IPS-18c (cell line): ENCODE data around the gene C1QB.

Source experiments
- H3K4me3 ChIP-seq: 2 replicates; pipeline ENCODE4 v1.7.0; 2013; ENCODE audit warnings: low read depth, mild to moderate bottlenecking, low read length, moderate library complexity; ENCODE audit not compliant: insufficient read depth
- H3K9me3 ChIP-seq: one replicate; pipeline ENCODE4 v1.6.1; 2013; ENCODE audit warnings: mild to moderate bottlenecking, low read length, moderate library complexity; ENCODE audit not compliant: control insufficient read depth, insufficient read depth

The C1QB gene

GRCh38 chr1:22627331-22627730 lies 25.7 kb upstream of the C1QB start:
- H3K4me3 ChIP-seq, result no peak overlapping the region
- peaks cover 2% of the 10 kb centered on the region for H3K9me3 ChIP-seq

DNA sequence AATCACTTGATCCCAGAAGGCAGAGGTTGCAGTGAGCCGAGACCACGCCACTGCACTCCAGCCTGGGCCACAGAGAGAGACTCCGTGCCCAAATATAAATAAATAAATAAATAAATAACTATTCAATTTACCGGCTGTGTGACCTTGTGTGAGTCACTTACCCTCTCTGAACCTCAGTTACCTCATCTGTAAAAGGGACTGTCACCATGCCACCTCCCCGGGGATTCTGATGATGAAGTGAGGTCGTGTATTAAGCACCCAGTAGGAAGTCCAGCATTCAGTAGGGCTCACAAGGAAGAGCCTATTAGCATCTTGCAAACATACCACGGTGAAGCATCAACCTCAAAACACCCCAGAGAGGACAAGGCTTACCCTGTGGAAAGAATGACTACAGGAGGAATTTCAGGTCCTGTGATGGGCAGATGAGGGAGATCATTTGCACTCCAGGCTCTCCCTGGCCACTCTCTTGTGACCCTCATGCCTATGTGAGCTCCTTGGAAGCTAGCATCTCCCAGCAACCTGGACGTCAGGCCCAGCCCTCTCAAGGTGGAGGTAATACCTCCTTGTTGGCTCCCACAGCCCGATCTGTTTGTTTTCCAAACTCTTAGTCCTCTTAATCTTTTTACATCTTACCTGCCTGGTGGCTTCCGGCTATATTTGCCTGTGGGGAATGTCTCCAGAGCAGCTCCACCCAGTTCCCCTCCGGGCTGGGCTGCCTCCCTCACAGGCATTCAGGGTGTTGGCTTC lies 24.2 kb upstream of the C1QB start:
- peaks cover 2% of the 10 kb centered on the region for H3K9me3 ChIP-seq
- H3K4me3 ChIP-seq, result no peak overlapping the region

- Histone ChIP-seq H3K9me3 (peaks cover 2% of the 10 kb centered on the region), H3K4me3 (no peak overlapping the region; the same call in 1 of the 2 replicates)
These were observed 23.1 kb upstream of the C1QB start for GRCh38 chr1:22629886-22630285.

DNA sequence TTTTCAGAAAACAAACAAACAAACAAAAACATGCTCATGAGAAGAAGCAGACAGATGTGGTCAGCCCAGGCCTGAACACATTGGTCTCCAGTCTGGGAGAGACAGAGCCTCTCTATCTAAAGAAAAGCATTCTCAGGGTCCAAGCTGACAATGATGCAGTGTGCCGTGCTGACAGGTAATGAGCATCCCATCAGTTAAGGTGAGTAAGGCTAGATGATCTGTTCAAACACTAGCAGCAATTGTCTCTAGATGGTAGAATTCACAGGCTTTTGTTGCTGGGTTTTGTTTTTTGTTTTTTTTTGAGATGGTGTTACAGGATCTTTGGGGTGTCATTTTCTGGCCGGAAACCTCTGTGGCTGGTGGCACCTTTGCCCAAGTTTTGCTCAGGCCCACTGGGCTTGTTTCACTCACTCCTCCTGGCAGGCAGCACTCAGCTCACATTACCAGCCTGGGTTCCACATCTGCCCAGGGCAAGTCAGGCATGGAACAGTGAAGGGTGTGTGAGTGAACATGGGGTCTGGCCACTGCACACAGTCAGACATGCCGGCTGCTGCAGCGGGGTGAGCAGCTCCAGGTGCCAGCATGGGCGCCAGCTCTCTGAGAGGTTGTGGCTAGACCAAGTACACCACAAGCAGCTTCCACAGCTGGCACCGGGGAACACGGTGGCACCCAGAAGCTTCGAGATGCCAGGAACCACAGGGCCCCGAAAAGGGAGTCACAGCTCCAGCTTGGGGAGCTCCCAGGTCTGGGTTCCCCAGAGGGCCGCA lies 19.2 kb upstream of the C1QB start:
- Histone ChIP-seq H3K4me3 (no peak overlapping the region), H3K9me3 (no peaks in the 10 kb centered on the region)

- H3K4me3 ChIP-seq, result no peak overlapping the region
- H3K9me3 ChIP-seq, result no peaks in the 10 kb centered on the region
These were observed 17.6 kb upstream of the C1QB start for GRCh38 chr1:22635436-22635835.

GRCh38 chr1:22636353-22636752 lies 16.7 kb upstream of the C1QB start, which contains the start of gene C1QA:
Gene C1QA (plus strand): TSS chr1:22636628. CDS start chr1:22637617, 989 bp downstream.
- Histone ChIP-seq H3K4me3 (no peak within 1 kb of the TSS), H3K9me3 (no peaks in the 10 kb centered on the region)

- H3K4me3 ChIP-seq, result no peak overlapping the region
- H3K9me3 ChIP-seq, result no peaks in the 10 kb centered on the region
These were observed 16.1 kb upstream of the C1QB start for GRCh38 chr1:22636927-22637326.

DNA sequence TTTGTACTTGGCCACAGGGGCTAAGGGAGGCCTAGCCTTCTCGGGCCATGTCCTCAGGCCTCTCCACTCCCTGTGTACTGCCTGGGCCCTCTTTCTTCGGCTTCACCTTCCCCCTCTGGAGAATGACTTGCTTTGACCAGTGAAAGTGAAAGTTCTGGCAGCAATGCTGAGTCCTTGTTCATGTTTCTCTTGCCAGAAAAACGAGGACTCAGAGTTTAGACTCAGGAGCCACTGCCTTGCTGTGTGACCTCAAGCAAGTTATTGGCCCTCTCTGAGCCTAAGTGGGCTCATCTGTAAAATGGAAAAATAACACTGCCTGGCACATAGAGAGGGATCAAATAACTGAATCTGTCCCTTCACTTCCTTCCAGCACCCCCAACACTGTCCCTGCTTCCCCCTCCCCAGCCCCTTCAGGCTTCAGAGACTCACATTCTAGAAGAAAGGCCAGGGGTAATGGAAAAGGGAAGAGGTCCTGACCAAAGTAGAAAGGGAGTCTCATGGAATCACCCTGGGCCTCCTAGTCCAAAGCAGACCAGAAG lies 15.1 kb upstream of the C1QB start:
- Histone ChIP-seq H3K9me3 (no peaks in the 10 kb centered on the region), H3K4me3 (no peak overlapping the region)

DNA sequence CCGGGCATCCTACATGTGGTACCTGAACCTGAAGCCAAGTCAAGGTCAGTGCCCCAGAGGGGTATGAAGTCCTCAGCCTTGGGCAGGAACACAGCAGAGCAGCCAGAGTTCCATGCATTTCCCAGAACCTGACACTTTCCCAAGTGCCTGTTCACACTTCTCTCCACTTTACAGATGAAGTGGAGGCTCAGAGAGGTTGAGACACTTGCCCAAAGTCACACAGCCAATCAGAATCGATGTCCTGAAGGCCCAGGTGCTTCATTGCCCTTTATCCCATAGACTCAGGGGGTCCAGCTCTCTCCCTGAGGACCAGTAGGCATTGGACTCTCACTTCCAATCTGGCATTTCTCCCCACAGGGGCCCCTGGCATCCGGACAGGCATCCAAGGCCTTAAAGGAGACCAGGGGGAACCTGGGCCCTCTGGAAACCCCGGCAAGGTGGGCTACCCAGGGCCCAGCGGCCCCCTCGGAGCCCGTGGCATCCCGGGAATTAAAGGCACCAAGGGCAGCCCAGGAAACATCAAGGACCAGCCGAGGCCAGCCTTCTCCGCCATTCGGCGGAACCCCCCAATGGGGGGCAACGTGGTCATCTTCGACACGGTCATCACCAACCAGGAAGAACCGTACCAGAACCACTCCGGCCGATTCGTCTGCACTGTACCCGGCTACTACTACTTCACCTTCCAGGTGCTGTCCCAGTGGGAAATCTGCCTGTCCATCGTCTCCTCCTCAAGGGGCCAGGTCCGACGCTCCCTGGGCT lies 14.4 kb upstream of the C1QB start:
- H3K9me3 ChIP-seq, result no peaks in the 10 kb centered on the region
- no peak overlapping the region for H3K4me3 ChIP-seq

- Histone ChIP-seq H3K4me3 (no peak overlapping the region), H3K9me3 (no peaks in the 10 kb centered on the region)
These were observed 13.8 kb upstream of the C1QB start for GRCh38 chr1:22639286-22639685.

- Histone ChIP-seq H3K9me3 (no peaks in the 10 kb centered on the region), H3K4me3 (no peak overlapping the region)
These were observed 11.8 kb upstream of the C1QB start for GRCh38 chr1:22641247-22641646.

DNA sequence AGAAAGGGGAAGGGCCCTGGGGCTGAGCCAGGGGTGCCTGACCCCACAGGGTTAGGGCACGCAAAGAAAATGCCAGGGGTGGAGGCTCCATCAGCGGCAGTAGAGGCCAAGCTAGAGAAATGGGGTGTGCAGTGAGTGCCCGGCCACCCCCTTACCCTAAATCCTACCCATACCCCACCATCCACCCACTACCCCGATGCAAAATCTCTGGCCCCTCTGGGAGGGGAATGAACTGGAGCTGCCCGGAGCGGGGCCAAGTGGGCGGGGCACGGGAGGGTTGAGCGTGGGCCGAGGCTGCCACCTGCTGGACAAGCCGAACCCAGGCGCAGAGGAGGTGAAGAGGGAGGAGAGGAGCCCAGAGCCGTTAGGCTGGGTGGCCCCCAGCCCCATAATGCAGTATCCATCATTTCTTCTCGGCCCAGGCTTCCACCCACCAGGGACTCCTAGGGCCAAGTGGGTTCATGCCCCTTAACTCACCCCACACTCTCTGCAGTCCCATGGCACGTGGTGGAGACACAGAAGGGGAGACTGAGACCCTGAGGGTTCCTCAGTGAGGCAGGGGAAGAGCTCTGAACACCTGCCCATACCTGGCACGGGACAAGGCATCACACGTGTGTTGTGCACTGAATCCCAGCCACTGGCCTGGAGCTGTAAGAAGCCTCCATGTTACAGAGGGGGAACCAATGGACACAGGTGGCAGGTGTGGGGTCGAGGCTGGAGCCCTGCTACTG lies 11.0 kb upstream of the C1QB start:
- Histone ChIP-seq H3K4me3 (no peak overlapping the region), H3K9me3 (no peaks in the 10 kb centered on the region)

DNA sequence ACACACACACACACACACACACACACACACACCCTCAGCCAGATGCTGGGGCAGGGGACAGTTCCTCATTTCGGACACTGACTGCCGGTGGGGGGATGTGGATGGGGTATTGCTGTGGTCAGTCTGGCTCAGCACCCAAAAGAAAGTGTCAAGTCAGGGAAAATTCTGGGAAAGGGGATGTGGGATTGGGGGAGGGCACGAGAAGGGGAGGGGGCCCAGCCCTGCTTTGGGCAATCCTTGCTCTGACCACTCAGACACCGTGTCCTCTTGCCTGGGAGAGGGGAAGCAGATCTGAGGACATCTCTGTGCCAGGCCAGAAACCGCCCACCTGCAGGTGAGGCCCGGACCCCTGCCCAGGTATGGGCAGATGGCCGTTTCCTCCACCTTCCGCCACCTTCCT lies 9.7 kb upstream of the C1QB start, which contains the start of gene C1QC:
Gene C1QC (plus strand): TSS at position 253 of the 400 bp plus-strand sequence. CDS start 391 bp downstream, outside the sequence.
- H3K4me3 ChIP-seq, result no peak within 1 kb of the TSS
- H3K9me3 ChIP-seq, result no peaks in the 10 kb centered on the region

DNA sequence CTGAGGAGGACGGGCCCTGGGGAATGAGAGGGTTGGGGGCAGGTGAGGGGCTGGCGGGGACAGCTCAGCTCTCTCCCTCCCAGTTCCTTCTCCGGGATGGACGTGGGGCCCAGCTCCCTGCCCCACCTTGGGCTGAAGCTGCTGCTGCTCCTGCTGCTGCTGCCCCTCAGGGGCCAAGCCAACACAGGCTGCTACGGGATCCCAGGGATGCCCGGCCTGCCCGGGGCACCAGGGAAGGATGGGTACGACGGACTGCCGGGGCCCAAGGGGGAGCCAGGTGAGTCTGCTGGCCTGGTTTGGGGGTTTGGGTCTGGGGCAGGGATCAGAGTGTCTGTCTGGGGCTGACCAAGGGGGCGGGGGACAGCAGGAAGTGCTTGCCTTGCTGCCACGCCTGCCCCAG lies 9.1 kb upstream of the C1QB start:
- Histone ChIP-seq H3K9me3 (no peaks in the 10 kb centered on the region), H3K4me3 (no peak overlapping the region)

- H3K4me3 ChIP-seq, result no peak overlapping the region
- no peaks in the 10 kb centered on the region for H3K9me3 ChIP-seq
These were observed 7.1 kb upstream of the C1QB start for GRCh38 chr1:22645931-22646330.

- H3K4me3 ChIP-seq, result no peak overlapping the region
- no peaks in the 10 kb centered on the region for H3K9me3 ChIP-seq
These were observed 6.7 kb upstream of the C1QB start for GRCh38 chr1:22646384-22646783.
